ENCODE results near the gene MVP.
A peak's percentile ranks its signal among the peaks of the same experiment; 100 is the strongest.
"Not testable (repeated sequence)": the region's sequence is repeated elsewhere in the genome, so short reads cannot be mapped to it uniquely, and the experiment has no call there.

The MVP gene

GRCh38 chr16:29842732-29843346, 22.6 kb downstream of the MVP start:
- no peak for DNase-seq (ENCODE audit: low read depth in 2 of 2)

GRCh38 chr16:29843931-29844330, 23.7 kb downstream of the MVP start:
- no peak for DNase-seq (ENCODE audit: low read depth in 2 of 2)

- DNase-seq (ENCODE audit: low read depth in 2 of 2): no peak
Observed at GRCh38 chr16:29844575-29845331, 24.5 kb downstream of the MVP start.

- DNase-seq (ENCODE audit: low read depth in 2 of 2): no peak
Observed at GRCh38 chr16:29845656-29846055, 25.4 kb downstream of the MVP start.

GRCh38 chr16:29848420-29849297, 28.4 kb downstream of the MVP start:
- DNase-seq (ENCODE audit: low read depth in 2 of 2): peak; percentile 55 to 66

- no peak for DNase-seq (ENCODE audit: low read depth in 2 of 2)
Observed at GRCh38 chr16:29849505-29849904, 29.2 kb downstream of the MVP start.

- no peak for DNase-seq (ENCODE audit: low read depth in 2 of 2)
Observed at GRCh38 chr16:29850998-29851397, 30.7 kb downstream of the MVP start.

- DNase-seq (ENCODE audit: low read depth in 2 of 2): no peak
Observed at GRCh38 chr16:29852654-29853053, 32.4 kb downstream of the MVP start.

GRCh38 chr16:29854520-29855100, 34.3 kb downstream of the MVP start:
- no peak for DNase-seq (ENCODE audit: low read depth in 2 of 2)

- no peak for DNase-seq (ENCODE audit: low read depth in 2 of 2)
Observed at GRCh38 chr16:29857133-29857760, 37.0 kb downstream of the MVP start.

- DNase-seq (ENCODE audit: low read depth in 2 of 2): no peak
Observed at GRCh38 chr16:29858149-29858849, 38.0 kb downstream of the MVP start.

GRCh38 chr16:29858974-29859373, 38.7 kb downstream of the MVP start:
- DNase-seq (ENCODE audit: low read depth in 2 of 2): no peak

GRCh38 chr16:29860218-29860617, 40.0 kb downstream of the MVP start:
- DNase-seq (ENCODE audit: low read depth in 2 of 2): no peak

- no peak for DNase-seq (ENCODE audit: low read depth in 2 of 2)
Observed at GRCh38 chr16:29862383-29862883, 42.2 kb downstream of the MVP start.

GRCh38 chr16:29862884-29863668, 42.8 kb downstream of the MVP start, which contains the start of gene CDIPT:
Gene CDIPT, minus strand, starts transcription at chr16:29863226. Its CDS starts 369 bp downstream, at chr16:29862857.
- peak; percentile 83 to 90 for DNase-seq (ENCODE audit: low read depth in 2 of 2)

GRCh38 chr16:29863669-29863984, 43.4 kb downstream of the MVP start:
- no peak for DNase-seq (ENCODE audit: low read depth in 2 of 2)

GRCh38 chr16:29864205-29864604, 43.9 kb downstream of the MVP start:
- DNase-seq (ENCODE audit: low read depth in 2 of 2): no peak

GRCh38 chr16:29868396-29869009, 48.2 kb downstream of the MVP start:
- no peak for DNase-seq (ENCODE audit: low read depth in 2 of 2)

GRCh38 chr16:29869067-29869466, 48.8 kb downstream of the MVP start:
- DNase-seq (ENCODE audit: low read depth in 2 of 2): not testable (repeated sequence)

Measured in activated CD8-positive, alpha-beta memory T cell treated with anti-CD3 and anti-CD28 coated beads for 4 hours (primary cell).